BLaER1 treated with 17β-estradiol and CSF1 and Interleukin-3, amounts not matched to agents 10 nM and 100 nM (cell line): Measurements from ENCODE around the gene EIF2AK3.
"Not testable (repeated sequence)": the region's sequence is repeated elsewhere in the genome, so short reads cannot be mapped to it uniquely, and the experiment has no call there.

Source experiments
- H3K27ac ChIP-seq, 11 experiments: shearing (Covaris generic); formaldehyde crosslinking; 2 replicates each; pipeline ENCODE4 v1.8.1; 2022
- H3K27me3 ChIP-seq, 11 experiments: shearing (Covaris generic); formaldehyde crosslinking; 2 replicates each; pipeline ENCODE4 v1.8.1; 2022
- H3K36me3 ChIP-seq, 11 experiments: shearing (Covaris generic); formaldehyde crosslinking; 2 replicates each; pipeline ENCODE4 v1.8.1; 2022
- H3K4me1 ChIP-seq, 10 experiments: shearing (Covaris generic); formaldehyde crosslinking; 2 replicates each; pipeline ENCODE4 v1.8.1; 2022
- H3K4me2 ChIP-seq, 11 experiments: shearing (Covaris generic); formaldehyde crosslinking; 2 replicates each; pipeline ENCODE4 v1.8.1; 2022
- H3K4me3 ChIP-seq, 10 experiments: shearing (Covaris generic); formaldehyde crosslinking; 2 replicates each; pipeline ENCODE4 v1.8.1; 2022
- H3K9ac ChIP-seq, 11 experiments: shearing (Covaris generic); formaldehyde crosslinking; 2 replicates each; pipeline ENCODE4 v1.8.1; 2022
- H3K9me3 ChIP-seq, 11 experiments: shearing (Covaris generic); formaldehyde crosslinking; replicated peaks in 1 of 11; 2 replicates each; pipeline ENCODE4 v1.8.1; 2022
- H4K20me1 ChIP-seq, 11 experiments: shearing (Covaris generic); formaldehyde crosslinking; 2 replicates each; pipeline ENCODE4 v1.8.1; 2022
- Cebpa-rat ChIP-seq, 11 experiments: shearing (Covaris generic); IDR thresholded peaks; 2 replicates each; pipeline ENCODE4 v1.8.1; 2022

Gene EIF2AK3

GRCh38 chr2:88557290-88557689 lies 70.0 kb downstream of the EIF2AK3 start:
- H3K9me3 ChIP-seq, result peaks cover 0 to 8% (median 0%) of the 10 kb centered on the region in 11 experiments; a peak in 2 of 22 replicates
- H3K36me3 ChIP-seq, result peaks cover 53 to 83% (median 67%) of the 10 kb centered on the region in 11 experiments
- H4K20me1 ChIP-seq, result no peaks in the 10 kb centered on the region
- H3K4me1 ChIP-seq, result peaks cover 9 to 30% (median 13%) of the 10 kb centered on the region in 10 experiments
- no peaks in the 10 kb centered on the region for H3K27me3 ChIP-seq
- H3K4me3 ChIP-seq, result no peak overlapping the region
- TF ChIP-seq Cebpa-rat (IDR thresholded peaks at IDR 0.05), result no peak
- H3K27ac ChIP-seq, result no peak overlapping the region
- H3K9ac ChIP-seq, result no peak overlapping the region
- H3K4me2 ChIP-seq, result no peak overlapping the region

DNA sequence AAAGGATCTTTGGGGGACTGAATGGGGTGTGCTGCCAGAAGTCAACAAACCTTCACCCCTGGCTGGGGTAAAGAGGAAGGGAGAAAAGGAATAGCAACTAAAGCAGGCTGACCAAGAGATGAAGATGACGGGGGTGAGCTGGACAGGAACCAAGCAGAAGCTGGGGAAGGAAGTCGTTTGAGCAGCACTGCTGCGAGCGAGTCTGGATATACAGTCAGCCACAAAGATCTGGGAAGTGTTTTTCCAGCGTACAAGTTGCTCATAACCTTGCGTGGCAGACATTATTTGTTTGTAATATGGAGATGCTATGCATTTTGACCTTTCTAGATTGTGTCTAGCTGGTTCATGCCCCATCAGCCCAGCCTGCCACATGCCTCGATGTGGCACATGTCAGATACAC lies 71.2 kb downstream of the EIF2AK3 start:
- Histone ChIP-seq H3K4me2 (peak overlapping the region in 3 of 11 experiments; percentile 5 to 55 (median 42); a peak in 5 of 22 replicates), H3K9ac (no peak overlapping the region), H3K27me3 (no peaks in the 10 kb centered on the region), H3K4me1 (peaks cover 8 to 18% (median 12%) of the 10 kb centered on the region in 10 experiments; a peak in 18 of 20 replicates), H3K9me3 (peaks cover 0 to 2% (median 0%) of the 10 kb centered on the region in 11 experiments; a peak in 2 of 22 replicates), H3K36me3 (peaks cover 43 to 70% (median 56%) of the 10 kb centered on the region in 11 experiments), H4K20me1 (no peaks in the 10 kb centered on the region), H3K27ac (no peak overlapping the region), H3K4me3 (no peak overlapping the region)
- TF ChIP-seq Cebpa-rat (IDR thresholded peaks at IDR 0.05), result no peak

- no peak for TF ChIP-seq Cebpa-rat (IDR thresholded peaks at IDR 0.05)
- Histone ChIP-seq H3K36me3 (peaks cover 27 to 52% (median 43%) of the 10 kb centered on the region in 11 experiments), H3K9me3 (no peaks in the 10 kb centered on the region), H3K4me1 (peaks cover 0 to 12% (median 0%) of the 10 kb centered on the region in 10 experiments; a peak in 8 of 20 replicates), H4K20me1 (no peaks in the 10 kb centered on the region), H3K27ac (no peak overlapping the region), H3K4me2 (no peak overlapping the region), H3K9ac (no peak overlapping the region), H3K27me3 (no peaks in the 10 kb centered on the region), H3K4me3 (no peak overlapping the region)
Observed at GRCh38 chr2:88554189-88554588, 73.1 kb downstream of the EIF2AK3 start.

DNA sequence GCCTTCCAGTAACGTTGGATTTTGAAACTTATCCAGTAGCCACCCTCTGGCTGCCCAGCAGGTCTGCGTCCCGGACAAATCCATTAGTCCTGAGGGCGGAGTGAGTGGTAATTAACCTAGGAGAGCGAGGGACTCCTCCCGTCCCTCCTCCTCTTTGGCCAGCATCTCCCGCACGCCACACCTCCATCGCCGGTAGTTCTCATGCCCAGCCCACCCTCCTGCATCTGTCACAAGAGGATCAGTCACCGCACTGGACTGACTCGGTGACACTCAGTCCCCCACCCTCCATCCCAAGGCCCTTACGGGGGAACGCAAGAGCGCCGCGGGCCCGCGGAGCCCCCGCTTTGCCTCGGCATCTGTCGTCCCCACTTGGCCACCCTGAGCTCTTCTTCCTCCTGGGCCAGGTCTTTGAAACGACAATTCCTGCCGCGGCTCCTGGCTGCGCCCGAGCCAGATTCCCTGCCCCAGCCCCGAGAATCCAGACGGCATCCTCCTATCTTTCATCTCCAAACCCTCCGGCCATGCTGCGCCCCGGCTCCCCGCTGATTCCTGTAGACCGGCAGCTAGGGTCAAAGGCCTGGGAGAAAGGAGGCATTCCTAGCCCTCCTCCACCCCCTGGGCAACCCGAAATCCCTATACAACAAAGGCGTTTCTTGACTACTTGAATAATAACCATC lies 77.5 kb downstream of the EIF2AK3 start:
- peaks cover 0 to 11% (median 7%) of the 10 kb centered on the region in 11 experiments; a peak in 9 of 22 replicates for H3K36me3 ChIP-seq
- H3K4me3 ChIP-seq, result no peak overlapping the region
- H3K27ac ChIP-seq, result no peak overlapping the region
- TF ChIP-seq Cebpa-rat (IDR thresholded peaks at IDR 0.05), result no peak
- H3K9me3 ChIP-seq, result no peaks in the 10 kb centered on the region
- H3K4me2 ChIP-seq, result no peak overlapping the region
- H3K4me1 ChIP-seq, result no peaks in the 10 kb centered on the region
- no peak overlapping the region for H3K9ac ChIP-seq
- no peaks in the 10 kb centered on the region for H4K20me1 ChIP-seq
- H3K27me3 ChIP-seq, result no peaks in the 10 kb centered on the region

DNA sequence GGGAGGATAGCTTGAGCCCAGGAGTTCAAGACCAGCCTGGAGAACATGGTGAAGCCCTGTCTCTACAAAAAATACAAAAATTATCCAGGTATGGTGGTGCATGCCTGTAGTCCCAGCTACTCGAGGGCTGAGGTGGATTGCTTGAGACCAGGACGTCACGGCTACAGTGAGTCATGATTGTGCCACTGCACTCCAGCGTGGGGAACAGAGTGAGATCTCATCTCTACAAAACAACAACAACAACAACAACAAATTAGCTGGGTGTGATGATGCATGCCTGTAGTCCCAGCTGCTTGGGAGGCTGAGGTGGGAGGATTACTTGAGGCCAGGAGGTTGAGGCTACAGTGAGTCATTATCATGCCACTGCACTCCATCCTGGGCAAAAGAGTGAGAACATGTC lies 81.0 kb downstream of the EIF2AK3 start:
- H3K36me3 ChIP-seq, H4K20me1 ChIP-seq, H3K4me2 ChIP-seq, H3K9me3 ChIP-seq, H3K27me3 ChIP-seq, H3K4me3 ChIP-seq, H3K9ac ChIP-seq, H3K27ac ChIP-seq, H3K4me1 ChIP-seq: not testable (repeated sequence)

GRCh38 chr2:88545118-88545517 lies 82.1 kb downstream of the EIF2AK3 start:
- Histone ChIP-seq H3K4me2 (no peak overlapping the region), H3K4me3 (no peak overlapping the region), H3K9ac (no peak overlapping the region), H3K36me3 (no peaks in the 10 kb centered on the region), H3K27me3 (no peaks in the 10 kb centered on the region), H3K9me3 (peaks cover 0 to 8% (median 0%) of the 10 kb centered on the region in 11 experiments; a peak in 1 of 22 replicates), H4K20me1 (no peaks in the 10 kb centered on the region), H3K27ac (no peak overlapping the region), H3K4me1 (no peaks in the 10 kb centered on the region)
- no peak for TF ChIP-seq Cebpa-rat (IDR thresholded peaks at IDR 0.05)

DNA sequence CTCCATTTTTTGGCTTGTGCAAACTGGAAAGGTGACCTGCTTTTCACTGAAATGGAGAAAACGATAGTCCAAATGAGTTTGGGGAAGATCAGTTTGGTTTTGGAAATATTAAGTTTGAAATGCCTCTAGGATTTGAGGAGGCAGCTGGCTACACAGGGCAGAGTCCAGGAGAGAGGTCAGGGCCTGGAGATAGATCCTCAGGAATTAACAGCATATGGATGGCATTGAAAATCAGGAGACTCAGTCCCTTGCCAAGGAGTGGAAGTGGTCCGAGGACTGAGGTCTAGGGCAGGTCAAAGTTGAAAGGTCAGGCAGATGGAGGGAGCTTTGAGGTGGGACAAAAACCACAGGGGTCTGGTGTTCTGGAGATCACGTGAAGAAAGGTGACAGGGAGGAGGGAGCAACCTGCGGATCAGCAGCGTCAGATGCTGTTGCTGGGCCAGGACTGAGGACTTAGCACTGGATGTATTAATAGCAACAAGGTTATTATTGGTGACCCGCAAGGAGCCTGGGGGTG lies 83.7 kb downstream of the EIF2AK3 start:
- no peak overlapping the region for H3K4me3 ChIP-seq
- TF ChIP-seq Cebpa-rat (IDR thresholded peaks at IDR 0.05), result no peak
- H3K27ac ChIP-seq, result no peak overlapping the region
- no peaks in the 10 kb centered on the region for H4K20me1 ChIP-seq
- H3K9ac ChIP-seq, result no peak overlapping the region
- no peaks in the 10 kb centered on the region for H3K36me3 ChIP-seq
- no peaks in the 10 kb centered on the region for H3K27me3 ChIP-seq
- peaks cover 0 to 23% (median 6%) of the 10 kb centered on the region in 11 experiments; a peak in 9 of 22 replicates for H3K9me3 ChIP-seq
- no peaks in the 10 kb centered on the region for H3K4me1 ChIP-seq
- no peak overlapping the region for H3K4me2 ChIP-seq

- no peaks in the 10 kb centered on the region for H3K27me3 ChIP-seq
- H3K4me1 ChIP-seq, result no peaks in the 10 kb centered on the region; a peak in 1 of 20 replicates
- no peak overlapping the region for H3K4me2 ChIP-seq
- H3K36me3 ChIP-seq, result no peaks in the 10 kb centered on the region
- no peaks in the 10 kb centered on the region for H4K20me1 ChIP-seq
- H3K9ac ChIP-seq, result no peak overlapping the region
- H3K27ac ChIP-seq, result no peak overlapping the region
- TF ChIP-seq Cebpa-rat (IDR thresholded peaks at IDR 0.05), result no peak
- H3K9me3 ChIP-seq, result peaks cover 0 to 31% (median 8%) of the 10 kb centered on the region in 11 experiments; a peak in 9 of 22 replicates
- H3K4me3 ChIP-seq, result no peak overlapping the region
Observed at GRCh38 chr2:88542668-88543067, 84.6 kb downstream of the EIF2AK3 start.

GRCh38 chr2:88540346-88540745 lies 86.9 kb downstream of the EIF2AK3 start:
- H3K27ac ChIP-seq, result no peak overlapping the region

More at GRCh38 chr2:88540346-88540745, 86.9 kb downstream of the EIF2AK3 start:
- TF ChIP-seq Cebpa-rat (IDR thresholded peaks at IDR 0.05), result no peak
- H3K4me3 ChIP-seq, result no peak overlapping the region
- H4K20me1 ChIP-seq, result no peaks in the 10 kb centered on the region
- H3K4me2 ChIP-seq, result no peak overlapping the region
- H3K36me3 ChIP-seq, result no peaks in the 10 kb centered on the region
- peaks cover 0 to 31% (median 8%) of the 10 kb centered on the region in 11 experiments; a peak in 9 of 22 replicates for H3K9me3 ChIP-seq
- H3K9ac ChIP-seq, result no peak overlapping the region
- H3K4me1 ChIP-seq, result no peaks in the 10 kb centered on the region; a peak in 1 of 20 replicates
- no peaks in the 10 kb centered on the region for H3K27me3 ChIP-seq
